Medulla oblongata (tissue), 1 donor: Measurements from ENCODE around the gene COL1A1.

Source experiments
- DNase-seq: peaks from one replicate; pipeline ENCODE4 v3.0.0-alpha.2; 2015; ENCODE audit errors: extremely low spot score

COL1A1 gene

DNA sequence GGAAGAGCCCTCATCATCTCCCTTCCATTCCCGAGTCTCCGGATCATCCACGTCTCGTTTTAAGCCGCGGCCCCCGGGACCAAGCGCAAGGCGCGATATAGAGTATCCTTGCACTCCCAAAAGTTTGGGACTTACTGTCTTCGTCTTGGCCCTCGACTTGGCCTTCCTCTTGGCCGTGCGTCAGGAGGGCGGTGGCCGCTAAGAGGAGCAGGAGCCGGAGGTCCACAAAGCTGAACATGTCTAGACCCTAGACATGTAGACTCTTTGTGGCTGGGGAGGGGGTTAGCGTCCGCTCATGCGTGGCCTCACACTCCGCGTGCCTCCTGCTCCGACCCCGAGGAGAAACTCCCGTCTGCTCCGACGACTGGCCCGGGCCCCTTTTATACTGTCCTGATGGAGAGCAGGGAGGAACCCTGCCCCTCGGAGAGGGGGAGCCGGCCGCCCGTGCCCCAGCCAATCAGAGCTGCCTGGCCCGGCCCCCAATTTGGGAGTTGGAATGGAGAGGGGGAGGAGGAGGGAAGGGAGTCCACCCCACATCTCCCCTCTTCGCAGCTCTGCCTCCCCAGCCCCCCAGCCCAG is at the start of gene COL1A1:
COL1A1 (minus strand) TSS at position 356 of the 579 bp plus-strand sequence; CDS start at position 238, 118 bp downstream.
- no peak for DNase-seq

DNA sequence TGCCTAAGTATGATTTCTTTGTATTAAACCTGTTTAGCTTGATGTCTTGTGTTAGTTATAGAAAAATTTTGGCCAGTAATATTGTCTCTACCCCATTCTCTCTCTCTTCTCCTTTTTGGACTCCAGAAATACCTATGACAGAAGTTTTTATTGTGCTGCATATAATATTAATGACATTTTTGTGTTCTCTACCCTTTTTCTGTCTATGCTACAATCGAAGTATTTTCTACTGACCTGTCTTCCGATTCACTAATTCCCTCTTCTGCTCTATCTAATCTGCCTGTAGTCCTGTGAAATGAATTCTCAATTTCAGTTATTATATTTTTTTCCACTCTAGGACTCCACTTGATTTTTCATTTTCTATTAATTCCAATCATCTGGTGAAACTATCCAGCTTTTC is 46.8 kb upstream of the COL1A1 start:
- DNase-seq: no peak

DNA sequence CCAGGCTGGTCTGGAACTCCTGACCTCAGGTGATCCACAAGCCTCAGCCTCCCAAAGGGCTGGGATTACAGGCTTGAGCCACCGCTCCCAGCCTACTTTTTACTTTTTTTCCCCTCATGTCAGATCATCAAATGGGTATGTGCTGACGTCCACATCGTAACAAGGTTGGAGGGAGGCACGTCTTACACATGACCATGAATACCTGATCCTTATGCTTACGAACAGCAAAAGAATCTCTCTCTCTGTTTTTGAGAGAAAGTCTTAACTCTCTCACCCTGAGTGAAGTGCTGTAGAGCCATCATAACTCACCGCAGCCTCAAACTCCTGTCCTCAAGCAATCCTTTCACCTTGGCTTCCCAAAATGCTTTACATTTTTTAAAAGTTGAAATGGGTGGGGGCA is 43.3 kb upstream of the COL1A1 start:
- DNase-seq: no peak

DNA sequence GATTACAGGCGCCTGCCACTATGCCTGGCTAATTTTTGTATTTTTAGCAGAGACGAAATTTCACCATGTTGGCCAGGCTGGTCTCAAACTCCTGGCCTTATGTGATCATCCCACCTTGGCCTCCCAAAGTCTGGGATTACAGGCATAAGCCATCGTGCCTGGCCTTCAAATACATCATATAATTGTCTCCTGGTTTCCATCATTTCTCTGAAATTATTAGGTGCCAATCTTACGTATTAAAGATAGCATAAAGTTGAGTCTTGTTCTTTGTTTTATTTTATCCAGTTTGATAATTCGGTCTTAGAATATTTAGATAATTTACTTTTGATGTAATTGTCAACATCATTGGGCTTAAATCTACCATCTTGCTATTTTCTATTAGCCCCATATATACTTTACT is 40.0 kb upstream of the COL1A1 start:
- no peak for DNase-seq

DNA sequence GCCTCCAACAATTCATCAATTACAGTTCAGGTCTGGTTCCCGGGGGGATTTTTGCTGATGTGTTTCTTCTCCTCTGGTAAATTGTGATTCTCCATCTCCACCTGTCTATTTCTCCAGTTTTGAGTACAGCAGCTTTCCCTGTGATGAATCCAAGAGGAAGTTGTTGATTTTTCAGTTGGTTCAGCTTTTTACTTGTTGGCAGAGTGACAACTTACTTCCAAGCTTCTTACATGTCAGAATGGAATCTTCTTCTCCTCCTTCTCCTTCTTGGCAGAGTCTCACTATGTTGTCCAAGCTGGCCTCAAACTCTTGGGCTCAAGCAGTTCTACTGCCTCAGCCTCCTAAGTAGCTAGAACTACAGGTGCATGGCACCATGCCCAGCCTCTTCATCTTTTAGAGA is 39.4 kb upstream of the COL1A1 start:
- DNase-seq: no peak

DNA sequence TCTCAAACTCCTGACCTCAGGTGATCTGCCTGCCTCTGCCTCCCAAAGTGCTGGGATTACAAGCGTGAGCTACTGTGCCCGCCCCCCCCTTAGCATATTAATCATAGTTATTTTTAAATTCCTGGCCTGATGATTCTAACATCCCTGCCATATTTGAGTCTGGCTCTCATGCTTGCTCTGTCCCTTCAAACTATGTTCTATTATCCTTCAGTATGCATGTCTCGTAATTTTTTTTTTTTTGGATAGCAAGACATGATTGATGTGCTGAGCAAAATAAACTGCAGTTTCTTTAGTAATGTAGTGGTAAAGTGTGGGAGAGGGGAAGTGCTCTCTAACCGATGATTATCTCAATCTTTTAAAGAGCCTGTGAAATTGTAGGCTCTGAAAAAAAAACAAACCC is 38.5 kb upstream of the COL1A1 start:
- no peak for DNase-seq

DNA sequence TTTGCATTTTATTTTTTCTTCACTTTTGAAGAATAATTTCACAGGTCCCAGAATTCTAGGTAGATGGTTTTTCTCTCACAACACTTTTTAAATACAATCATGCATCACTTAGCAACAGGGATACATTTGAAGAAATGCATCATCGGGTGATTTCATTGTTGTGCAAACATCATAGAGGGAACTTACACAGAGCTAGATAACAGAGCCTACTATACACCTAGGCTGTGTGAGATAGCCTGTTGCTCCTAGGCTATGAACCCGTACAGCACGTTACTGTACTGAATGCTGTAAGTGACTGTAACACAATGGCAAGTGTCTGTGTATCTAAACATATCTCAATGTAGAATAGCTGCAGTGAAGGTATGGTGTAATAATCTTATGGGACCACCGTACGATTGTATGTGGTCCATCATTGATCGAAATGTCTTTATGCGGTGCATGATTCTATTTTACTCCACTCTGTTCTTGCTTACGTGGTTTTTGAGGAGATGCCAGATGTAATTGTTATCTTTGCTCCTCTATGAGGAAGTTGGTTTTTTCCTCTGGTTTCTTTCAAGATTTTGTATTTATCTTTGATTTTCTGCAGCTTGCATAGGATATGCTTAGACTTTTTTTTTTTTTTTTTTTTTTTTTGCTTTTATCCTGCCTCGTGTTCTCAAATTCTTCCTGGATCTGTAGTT is 37.3 kb upstream of the COL1A1 start:
- no peak for DNase-seq

DNA sequence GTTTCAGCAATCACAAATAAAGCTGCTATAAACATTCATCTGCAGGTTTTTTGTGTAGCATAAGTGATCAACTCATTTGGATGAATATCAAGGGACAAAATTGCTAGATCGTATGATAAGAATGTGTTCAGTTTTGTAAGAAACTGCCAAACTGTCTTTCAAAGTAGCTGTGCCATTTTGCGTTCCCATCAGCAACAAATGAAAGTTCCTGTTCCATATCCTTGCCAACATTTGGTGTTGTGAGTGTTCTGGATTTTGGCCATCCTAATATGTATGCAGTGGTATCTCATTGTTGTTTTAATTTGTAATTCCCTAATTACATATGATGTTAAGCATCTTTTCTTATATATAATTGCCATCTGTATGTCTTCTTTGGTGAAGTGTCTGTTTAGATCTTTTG is 36.5 kb upstream of the COL1A1 start:
- no peak for DNase-seq

DNA sequence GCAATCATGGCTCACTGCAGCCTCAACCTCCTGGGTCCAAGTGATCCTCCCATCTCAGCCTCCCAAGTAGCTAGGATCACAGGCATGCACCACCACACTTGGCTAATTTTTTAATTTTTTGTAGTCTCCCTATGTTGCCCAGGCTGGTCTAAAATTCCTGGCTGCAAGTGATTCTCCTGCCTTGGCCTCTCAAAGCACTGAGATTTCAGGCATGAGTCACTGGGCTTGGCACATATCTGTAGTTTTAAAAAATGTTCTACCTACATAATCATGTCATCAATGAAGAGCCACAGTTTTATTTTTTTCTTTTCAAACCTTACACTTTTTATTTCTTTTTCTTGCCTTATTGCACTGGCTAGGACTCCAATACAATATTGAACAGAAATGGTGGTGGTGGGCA is 33.1 kb upstream of the COL1A1 start:
- DNase-seq: no peak

DNA sequence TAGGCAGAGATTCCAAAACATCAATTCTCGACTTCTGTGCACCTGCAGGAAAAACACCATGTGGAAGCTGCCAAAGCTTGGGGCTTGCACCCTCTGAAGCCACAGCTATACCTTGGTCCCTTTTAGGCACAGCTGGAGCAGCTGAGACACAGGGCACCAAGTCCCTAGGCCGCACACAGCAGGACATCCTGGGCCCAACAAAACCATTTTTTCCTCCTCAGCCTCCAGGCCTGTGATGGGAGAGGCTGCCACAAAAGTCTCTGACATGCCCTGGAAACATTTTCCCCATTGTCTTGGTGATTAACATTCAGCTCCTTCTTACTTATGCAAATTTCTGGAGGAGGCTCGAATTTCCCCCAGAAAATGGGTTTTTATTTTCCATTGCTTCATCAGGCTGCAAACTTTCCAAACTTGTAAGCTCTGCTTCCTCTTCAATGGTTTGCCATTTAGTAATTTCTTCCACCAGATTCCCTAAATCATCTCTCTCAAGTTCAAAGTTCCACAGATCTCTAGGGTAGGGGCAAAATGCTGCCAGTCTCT is 24.3 kb upstream of the COL1A1 start:
- no peak for DNase-seq

DNA sequence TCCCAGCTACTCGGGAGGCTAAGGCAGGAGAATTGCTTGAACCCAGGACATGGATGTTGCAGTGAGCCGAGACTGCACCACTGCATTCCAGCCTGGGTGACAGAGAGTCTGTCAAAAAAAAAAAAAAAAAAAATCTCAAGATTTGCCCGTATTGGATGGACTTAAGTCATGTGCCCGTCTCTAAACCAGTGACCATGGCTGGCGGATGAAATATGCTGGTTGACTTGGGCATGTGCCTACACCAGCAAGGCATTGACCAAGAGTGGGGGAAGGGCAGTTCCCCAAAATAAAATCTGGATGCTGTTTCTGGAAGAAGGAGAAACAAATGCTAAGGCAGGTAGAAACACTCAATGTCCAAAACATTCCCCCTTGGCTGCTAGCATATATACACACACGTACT is 21.5 kb upstream of the COL1A1 start:
- no peak for DNase-seq

DNA sequence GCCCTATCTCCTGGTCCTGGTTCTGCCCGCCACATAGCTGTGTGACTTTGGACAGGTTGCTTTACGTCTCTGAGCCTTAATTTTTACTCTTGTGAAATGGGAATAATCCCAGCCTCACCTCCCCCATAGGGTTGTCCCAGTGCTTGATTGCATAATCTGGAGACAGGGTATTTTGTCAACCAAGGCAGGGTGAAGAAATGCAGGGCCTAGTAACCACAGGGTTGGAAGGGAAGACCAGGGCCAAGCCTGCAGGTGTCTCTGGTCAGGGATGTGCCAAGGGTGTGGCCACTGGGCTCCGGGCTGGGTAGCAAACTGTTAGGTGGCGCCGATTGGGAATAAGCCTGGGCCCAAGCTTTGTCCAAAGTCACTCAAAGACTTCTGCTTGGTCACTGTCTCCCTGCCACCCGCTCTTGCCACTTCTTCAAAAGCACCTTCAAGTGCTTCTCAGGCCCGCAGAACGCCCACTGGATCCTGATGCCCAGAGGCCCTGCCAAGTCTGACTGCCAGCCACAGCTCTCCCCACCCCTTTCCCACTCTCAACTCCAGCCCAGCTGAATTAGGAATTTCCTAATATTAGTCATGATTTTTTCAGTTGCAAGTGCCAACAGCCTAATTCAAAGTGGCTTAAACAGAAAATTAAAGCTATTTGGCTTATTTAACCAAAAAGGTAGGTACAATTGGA is 20.6 kb upstream of the COL1A1 start:
- DNase-seq: no peak

DNA sequence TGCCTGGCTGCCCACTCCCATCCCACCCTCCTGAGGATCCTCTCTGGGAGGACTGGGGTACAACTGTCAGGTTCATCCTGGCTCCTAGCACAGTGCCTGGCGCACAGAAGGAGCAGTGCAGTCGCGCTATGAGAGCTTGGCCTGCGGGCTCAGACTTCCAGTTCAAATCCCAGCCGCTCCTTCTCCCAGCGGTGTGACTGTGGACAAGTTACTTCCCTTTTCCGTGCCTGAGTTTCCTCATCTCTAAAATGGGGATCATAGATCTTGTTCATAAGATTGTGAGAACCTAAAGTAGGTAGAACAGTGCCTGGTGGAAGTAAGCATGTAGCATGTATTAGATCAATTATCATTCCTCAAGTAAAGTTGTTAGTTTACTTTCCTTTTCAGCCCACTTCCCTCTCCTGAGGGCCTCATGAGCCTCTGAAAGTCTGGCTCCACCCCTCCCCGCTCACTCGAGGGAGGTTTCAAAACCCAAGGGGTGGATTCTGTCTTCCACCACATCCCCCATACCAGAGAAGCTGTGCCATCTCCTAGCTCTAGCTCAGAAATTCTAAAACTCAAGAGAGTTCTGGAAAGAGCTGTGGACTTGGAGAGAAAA is 19.9 kb upstream of the COL1A1 start:
- DNase-seq: no peak

DNA sequence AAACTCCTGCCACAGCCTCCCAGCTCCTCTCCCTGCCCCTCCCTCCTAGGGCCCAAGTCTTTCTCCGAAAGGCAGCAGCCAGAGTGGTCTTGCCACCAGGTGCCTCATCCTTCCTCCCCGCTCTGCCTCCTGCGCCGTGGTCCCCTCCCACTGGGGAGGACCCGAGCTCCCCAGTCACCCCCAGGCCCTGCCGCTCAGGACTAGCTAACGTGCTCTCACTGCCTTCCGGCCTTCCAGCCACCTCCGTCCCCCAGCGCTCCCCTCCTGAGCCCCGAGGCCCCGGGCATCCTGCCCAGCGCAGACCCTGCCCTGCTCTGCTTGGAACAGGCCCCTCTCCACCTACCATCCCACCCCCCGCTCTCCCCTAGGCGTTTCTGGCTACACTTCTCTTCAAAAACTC is 19.4 kb upstream of the COL1A1 start:
- DNase-seq: no peak

DNA sequence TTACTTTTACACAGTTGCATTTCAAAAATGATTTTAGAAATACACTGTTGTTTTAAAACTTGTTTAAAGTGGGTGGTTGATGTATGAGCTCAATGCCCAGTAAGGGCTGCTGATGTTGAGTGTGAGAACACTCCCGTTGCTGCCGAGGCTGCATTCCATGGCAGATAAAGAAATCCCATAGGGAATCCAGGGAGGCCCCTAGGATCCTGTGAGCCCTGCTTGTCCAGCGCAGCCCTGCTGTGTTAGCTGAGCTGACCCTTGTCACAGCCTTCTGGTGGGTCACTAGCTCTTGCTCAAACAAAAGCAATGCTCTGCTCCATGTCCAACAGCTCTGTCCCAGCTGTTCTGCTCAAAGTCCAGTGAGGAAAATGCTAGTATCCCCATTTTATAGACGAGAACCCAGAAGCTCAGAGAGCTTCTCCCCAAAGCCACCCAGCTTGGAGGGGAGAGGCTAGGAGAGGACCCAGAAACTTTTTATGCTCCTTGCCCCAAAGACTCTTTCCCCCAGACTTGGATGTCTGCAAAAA is 18.6 kb upstream of the COL1A1 start:
- no peak for DNase-seq

DNA sequence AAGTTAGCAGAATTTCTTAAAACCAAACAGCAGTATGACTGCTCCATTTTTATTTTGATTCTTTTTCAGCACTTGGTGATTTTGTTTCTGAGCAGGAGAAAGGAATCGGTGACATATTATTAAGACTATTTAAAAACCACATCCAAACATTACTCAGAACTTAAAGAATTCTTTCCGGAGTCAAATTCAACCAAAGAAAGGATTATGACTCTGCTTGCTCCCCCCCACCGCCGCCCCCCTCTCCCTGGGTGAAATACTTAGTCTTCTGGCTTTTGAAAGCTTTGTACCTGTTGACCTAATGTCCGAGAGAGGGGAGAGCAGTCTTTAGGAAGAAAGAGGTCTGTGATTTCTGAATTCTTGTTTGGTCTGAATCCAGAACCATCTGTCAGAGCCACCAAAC is 17.9 kb upstream of the COL1A1 start:
- no peak for DNase-seq

DNA sequence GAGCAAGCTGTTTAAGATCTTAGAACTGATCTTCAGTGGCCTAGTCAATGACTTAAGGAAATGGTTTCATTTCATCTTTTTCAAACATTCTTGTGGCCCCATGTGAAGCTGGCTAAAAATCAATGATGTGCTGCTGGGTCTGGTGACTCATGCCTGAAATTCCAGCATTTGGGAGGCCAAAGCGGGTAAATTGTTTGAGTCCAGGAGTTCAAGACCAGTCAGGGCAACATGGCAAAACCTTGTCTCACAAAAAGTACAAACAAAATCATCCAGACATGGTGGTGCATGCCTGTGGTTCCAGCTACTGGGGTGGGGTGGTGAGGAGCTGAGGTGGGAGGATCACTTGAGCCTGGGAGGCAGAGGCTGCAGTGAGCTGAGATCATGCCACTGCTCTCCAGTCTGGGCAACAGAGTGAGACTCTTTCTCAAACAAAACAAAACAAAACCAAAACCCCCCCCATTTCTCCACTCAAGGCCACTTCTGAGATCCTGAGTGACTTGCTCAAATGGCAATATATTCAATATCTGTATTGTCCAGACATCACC is 17.4 kb upstream of the COL1A1 start:
- no peak for DNase-seq

DNA sequence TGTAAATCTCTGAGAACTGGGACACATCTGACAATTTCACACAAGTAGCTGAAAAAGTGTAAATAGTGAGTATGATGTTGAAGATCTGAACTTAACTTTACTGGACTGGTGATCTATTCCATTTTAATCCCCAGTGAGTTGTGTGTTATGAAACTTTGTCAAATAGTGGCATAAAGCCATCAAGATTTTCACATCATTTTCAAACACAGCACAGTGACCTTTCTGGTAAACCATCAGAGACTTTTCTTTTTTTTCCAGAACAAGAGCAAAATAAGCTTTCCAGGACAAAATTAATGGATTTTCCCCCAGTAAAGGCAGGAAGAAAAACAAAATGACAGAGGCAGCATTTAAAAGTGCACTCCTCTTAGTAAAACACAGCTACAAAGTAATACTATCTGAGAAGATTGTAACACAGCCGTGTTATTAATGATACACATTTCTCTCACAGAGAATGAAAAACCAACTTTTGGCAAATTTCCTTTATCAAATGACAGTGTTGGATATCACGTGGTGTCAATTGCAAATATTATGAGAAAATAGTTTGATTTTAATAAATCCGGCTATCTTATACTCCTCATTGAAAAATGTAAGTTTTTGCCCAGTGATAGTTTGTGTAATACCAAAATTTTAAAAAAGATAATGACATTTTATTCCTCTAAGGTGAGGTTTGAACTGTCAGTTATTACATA is 16.8 kb upstream of the COL1A1 start:
- DNase-seq: no peak

DNA sequence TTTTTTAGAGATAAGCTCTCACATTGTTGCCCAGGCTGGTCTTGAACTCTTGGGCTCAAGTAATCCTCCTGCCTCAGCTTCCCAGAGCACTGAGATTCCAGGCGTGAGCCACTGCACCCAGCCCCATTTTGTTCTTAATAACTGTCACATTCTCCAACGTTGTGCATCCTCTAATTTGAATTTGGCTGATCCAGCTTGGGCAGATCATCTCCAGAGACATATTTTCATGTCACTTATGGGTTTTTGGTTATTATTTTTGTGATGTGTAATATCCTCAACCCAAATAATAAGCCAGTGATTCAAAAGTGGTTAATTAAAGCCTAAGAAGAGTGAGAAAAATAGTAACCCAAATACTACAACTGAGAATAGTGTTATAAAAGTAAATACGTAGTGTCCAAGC is 16.2 kb upstream of the COL1A1 start:
- DNase-seq: no peak

DNA sequence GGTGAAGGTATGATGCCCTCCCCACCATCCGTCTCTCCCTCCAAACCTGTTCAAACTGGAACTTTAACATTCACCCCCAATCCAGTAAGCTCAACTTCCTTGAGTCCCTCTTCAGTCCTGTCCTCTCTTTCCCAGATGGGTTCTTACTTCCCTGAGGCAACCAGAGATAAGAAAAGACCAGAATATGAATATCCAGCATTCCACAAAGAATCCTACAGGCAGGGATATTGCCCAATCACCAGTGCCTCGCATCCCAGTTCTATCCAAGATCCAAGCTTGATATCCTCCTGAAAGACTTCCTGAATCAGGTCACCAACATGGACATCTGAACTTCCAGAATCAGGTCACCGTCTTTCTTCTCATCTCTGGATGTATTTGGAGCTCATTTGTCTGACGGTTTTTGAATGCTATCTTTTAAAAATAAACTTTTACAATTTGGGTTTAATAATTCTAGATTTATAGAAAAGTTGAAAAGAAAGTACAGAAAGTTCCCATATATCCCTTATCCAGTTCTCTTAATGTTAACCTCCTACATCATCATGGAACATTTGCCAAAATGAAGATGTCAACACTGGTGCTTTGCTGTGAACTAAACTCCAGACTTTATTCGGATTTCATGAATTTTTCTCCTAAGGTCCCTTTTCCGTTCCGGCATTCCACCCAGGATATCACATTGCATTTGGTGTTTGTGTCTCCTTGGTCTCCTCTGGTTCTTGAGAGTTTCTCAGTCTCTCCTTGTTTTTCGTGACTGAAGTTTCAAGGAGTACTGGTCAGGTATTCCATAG is 13.7 kb upstream of the COL1A1 start:
- DNase-seq: no peak
